Fibroblast of mammary gland (primary cell): ENCODE data around the gene PRSS53.

Experiments
- DNase-seq: peaks from one replicate; pipeline ENCODE4 v3.0.0-alpha.2; 2010; ENCODE audit warnings: low read depth
- H3K4me3 ChIP-seq: 2 replicates; pipeline ENCODE4 v1.5.1; 2011; ENCODE audit warnings: low read depth, mild to moderate bottlenecking, low read length, moderate library complexity; ENCODE audit not compliant: control insufficient read depth
- CTCF ChIP-seq: conservative IDR thresholded peaks from 2 replicates; pipeline ENCODE4 v1.5.1; 2011; ENCODE audit warnings: low read depth, low read length, inconsistent platforms; ENCODE audit not compliant: control insufficient read depth, insufficient read depth

The PRSS53 gene

GRCh38 chr16:31133046-31133501, 44.3 kb upstream of the PRSS53 start:
- TF ChIP-seq CTCF, result no peak
- no peak for DNase-seq
- H3K4me3 ChIP-seq, result no peak overlapping the region

GRCh38 chr16:31132303-31132979, 43.7 kb upstream of the PRSS53 start:
- DNase-seq, result no peak
- TF ChIP-seq CTCF, result no peak
- H3K4me3 ChIP-seq, result no peak overlapping the region

- no peak for TF ChIP-seq CTCF
- no peak for DNase-seq
- H3K4me3 ChIP-seq, result no peak overlapping the region
Measured at GRCh38 chr16:31131841-31132271, 43.1 kb upstream of the PRSS53 start.

GRCh38 chr16:31131416-31131815, 42.7 kb upstream of the PRSS53 start:
- DNase-seq, result no peak
- H3K4me3 ChIP-seq, result no peak overlapping the region
- no peak for TF ChIP-seq CTCF

GRCh38 chr16:31130899-31131298, 42.2 kb upstream of the PRSS53 start:
- DNase-seq, result no peak
- no peak for TF ChIP-seq CTCF
- H3K4me3 ChIP-seq, result no peak overlapping the region

GRCh38 chr16:31130336-31130891, 41.7 kb upstream of the PRSS53 start:
- TF ChIP-seq CTCF, result no peak
- DNase-seq, result no peak
- no peak overlapping the region for H3K4me3 ChIP-seq
